ENCODE data around the gene PAGE1.

- TF ChIP-seq CTCF (IDR thresholded peaks at IDR 0.05) (no peak), EZH2 (IDR thresholded peaks at IDR 0.05) (no peak), EZH2phosphoT487 (IDR thresholded peaks at IDR 0.05) (no peak)
These were observed 15.0 kb upstream of the PAGE1 start for GRCh38 chrX:49710744-49711319.
